OCI-LY3 (cell line): ENCODE measurements around the gene GPR63.

Source experiments
- EZH2phosphoT487 ChIP-seq: fragments of 200-600 bp; shearing (Covaris generic); IDR thresholded peaks from 2 replicates; pipeline ENCODE4 v1.6.1; 2018; ENCODE audit warnings: antibody characterized with exemption, mixed run types, low read depth
- TF ChIP-seq, protein P1 (sequence below): fragments of 200-600, 300-600 bp; sonication (generic); IDR thresholded peaks from 2 replicates; pipeline ENCODE4 v1.5.1; 2014; ENCODE audit warnings: antibody characterized with exemption, low read length, low read depth

DNA sequence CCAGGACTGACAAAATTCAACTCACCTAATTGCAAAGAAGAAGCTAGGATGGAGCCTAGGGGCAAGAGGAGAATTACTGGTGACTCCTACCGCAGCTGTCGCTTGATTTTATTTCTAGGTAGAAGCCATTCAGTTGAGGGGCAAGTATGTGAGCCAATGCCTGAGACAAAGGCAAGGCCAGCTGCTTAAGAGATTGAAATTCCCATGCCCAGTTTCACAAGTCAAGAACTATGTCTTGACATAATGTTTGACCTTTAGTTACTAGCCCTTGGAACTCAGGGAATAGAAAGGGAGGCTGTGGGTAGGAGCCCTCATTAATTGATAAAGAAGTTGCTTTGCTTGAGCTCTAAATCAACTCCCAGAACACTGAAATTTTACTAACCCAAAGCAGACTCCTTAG, 54.0 kb downstream of the GPR63 start:
- TF ChIP-seq, protein P1, sequence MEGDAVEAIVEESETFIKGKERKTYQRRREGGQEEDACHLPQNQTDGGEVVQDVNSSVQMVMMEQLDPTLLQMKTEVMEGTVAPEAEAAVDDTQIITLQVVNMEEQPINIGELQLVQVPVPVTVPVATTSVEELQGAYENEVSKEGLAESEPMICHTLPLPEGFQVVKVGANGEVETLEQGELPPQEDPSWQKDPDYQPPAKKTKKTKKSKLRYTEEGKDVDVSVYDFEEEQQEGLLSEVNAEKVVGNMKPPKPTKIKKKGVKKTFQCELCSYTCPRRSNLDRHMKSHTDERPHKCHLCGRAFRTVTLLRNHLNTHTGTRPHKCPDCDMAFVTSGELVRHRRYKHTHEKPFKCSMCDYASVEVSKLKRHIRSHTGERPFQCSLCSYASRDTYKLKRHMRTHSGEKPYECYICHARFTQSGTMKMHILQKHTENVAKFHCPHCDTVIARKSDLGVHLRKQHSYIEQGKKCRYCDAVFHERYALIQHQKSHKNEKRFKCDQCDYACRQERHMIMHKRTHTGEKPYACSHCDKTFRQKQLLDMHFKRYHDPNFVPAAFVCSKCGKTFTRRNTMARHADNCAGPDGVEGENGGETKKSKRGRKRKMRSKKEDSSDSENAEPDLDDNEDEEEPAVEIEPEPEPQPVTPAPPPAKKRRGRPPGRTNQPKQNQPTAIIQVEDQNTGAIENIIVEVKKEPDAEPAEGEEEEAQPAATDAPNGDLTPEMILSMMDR = no peak
- no peak for TF ChIP-seq EZH2phosphoT487
